Neural progenitor cell (in vitro differentiated cells): ENCODE measurements around the gene ANO2.

Experiments
- EZH2 ChIP-seq: fragments of 200-600 bp; sonication (generic); IDR thresholded peaks from 2 replicates; pipeline ENCODE4 v1.6.1; 2017; ENCODE audit warnings: antibody characterized with exemption, mild to moderate bottlenecking, moderate library complexity
- TF ChIP-seq, protein P1 (sequence below): fragments of 200-600 bp; sonication (generic); IDR thresholded peaks from 2 replicates; pipeline ENCODE4 v1.5.1; 2017; ENCODE audit warnings: antibody characterized with exemption, mild to moderate bottlenecking

DNA sequence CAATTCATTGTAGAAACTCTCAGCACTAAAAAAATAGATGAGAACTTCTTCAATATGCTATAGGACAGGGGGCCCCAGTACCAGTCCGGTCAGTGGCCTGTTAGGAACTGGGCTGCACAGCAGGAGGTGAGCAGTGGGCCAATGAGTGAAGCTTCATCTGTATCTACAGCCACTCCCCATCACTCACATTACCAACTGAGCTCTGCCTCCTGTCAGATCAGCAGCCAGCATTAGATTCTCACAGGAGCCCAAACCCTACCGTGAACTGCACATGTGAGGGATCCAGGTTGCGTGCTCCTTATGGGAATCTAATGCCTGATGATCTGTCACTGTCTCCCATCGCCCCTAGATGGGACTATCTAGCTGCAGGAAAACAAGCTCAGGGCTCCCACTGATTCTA, 15.7 kb upstream of the ANO2 start:
- TF ChIP-seq, protein P1, sequence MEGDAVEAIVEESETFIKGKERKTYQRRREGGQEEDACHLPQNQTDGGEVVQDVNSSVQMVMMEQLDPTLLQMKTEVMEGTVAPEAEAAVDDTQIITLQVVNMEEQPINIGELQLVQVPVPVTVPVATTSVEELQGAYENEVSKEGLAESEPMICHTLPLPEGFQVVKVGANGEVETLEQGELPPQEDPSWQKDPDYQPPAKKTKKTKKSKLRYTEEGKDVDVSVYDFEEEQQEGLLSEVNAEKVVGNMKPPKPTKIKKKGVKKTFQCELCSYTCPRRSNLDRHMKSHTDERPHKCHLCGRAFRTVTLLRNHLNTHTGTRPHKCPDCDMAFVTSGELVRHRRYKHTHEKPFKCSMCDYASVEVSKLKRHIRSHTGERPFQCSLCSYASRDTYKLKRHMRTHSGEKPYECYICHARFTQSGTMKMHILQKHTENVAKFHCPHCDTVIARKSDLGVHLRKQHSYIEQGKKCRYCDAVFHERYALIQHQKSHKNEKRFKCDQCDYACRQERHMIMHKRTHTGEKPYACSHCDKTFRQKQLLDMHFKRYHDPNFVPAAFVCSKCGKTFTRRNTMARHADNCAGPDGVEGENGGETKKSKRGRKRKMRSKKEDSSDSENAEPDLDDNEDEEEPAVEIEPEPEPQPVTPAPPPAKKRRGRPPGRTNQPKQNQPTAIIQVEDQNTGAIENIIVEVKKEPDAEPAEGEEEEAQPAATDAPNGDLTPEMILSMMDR: no peak
- no peak for TF ChIP-seq EZH2
